Measurements from ENCODE around the gene RPTOR.

- TF ChIP-seq EZH2 (IDR thresholded peaks at IDR 0.05), result no peak
- no peak for TF ChIP-seq FOXP2 (optimal IDR thresholded peaks at IDR 0.05; ENCODE audit: control extremely low read depth, extremely low read length, insufficient read depth)
- TF ChIP-seq POLR2AphosphoS5 (IDR thresholded peaks at IDR 0.05; ENCODE audit: borderline replicate concordance, low read depth, low read length), result no peak
Observed at GRCh38 chr17:80561541-80562114, 17.0 kb downstream of the RPTOR start.
